Stomach (tissue), 9 donors: ENCODE data around the gene CDIP1. TPM values are rescaled to one million over a fixed set of nuclear protein-coding genes. Genes with fewer than 3 reads are reported as not detected.

Experiments used
- DNase-seq, 2 donors: peaks; one replicate each; pipeline versions ENCODE4 v3.0.0 to v3.0.0-alpha.2; 2013 to 2019
- H3K27ac ChIP-seq, 5 donors: fragments of 200-600 bp in 4 of 5; sonication (generic) in 4 of 5; one replicate each; pipeline ENCODE4 v1.5.1; 2013 to 2019; ENCODE audit warnings: mild to moderate bottlenecking in 1 of 5, moderate library complexity in 1 of 5
- H3K27me3 ChIP-seq, 3 donors: fragments of 200-600 bp; sonication (generic); one replicate each; pipeline ENCODE4 v1.5.1; 2017 to 2019; ENCODE audit warnings: mixed run types in 1 of 3
- H3K36me3 ChIP-seq, 4 donors: fragments of 200-600 bp; sonication (generic); 1 replicate in 3 of 4; 2 replicates in 1 of 4; pipeline ENCODE4 v1.5.1; 2016 to 2019
- H3K4me1 ChIP-seq, 4 donors: fragments of 200-600 bp; sonication (generic); one replicate each; pipeline ENCODE4 v1.5.1; 2016 to 2019
- H3K4me3 ChIP-seq, 4 donors: fragments of 200-600 bp; sonication (generic) in 3 of 4; one replicate each; pipeline ENCODE4 v1.5.1; 2016 to 2019; ENCODE audit warnings: mild to moderate bottlenecking in 1 of 4
- H3K9me3 ChIP-seq, 4 donors: fragments of 200-600 bp; sonication (generic); one replicate each; pipeline ENCODE4 v1.5.1; 2016 to 2019
- EP300 ChIP-seq: sonication (generic); formaldehyde crosslinking; IDR thresholded peaks from one replicate; pipeline ENCODE4 v1.6.1; 2017; ENCODE audit warnings: antibody characterized with exemption
- POLR2A ChIP-seq, 4 donors: fragments of 450-650 bp; IDR thresholded peaks; one replicate each; pipeline ENCODE4 v1.6.1; 2016; ENCODE audit warnings: antibody characterized with exemption in 4 of 4, control low read depth in 2 of 4, mild to moderate bottlenecking in 1 of 4, moderate library complexity in 1 of 4
- POLR2AphosphoS5 ChIP-seq, 3 donors: sonication (generic); formaldehyde crosslinking; IDR thresholded peaks; one replicate each; pipeline ENCODE4 v1.6.1; 2016; ENCODE audit warnings: antibody characterized with exemption in 3 of 3
- WGBS, 5 donors: extraction: QIAGEN DNeasy Blood & Tissue Kit in 3 of 5; methylation state at CpG; one replicate each; pipeline versions ENCODE4 v1.1.5 to v1.1.7; 2013 to 2018; 5-methylcytosine and 5-hydroxymethylcytosine counted together
- intact Hi-C: fragments of 100-400 bp; cut with DNase I; formaldehyde crosslinking; loops from one replicate; pipeline ENCODE4 v1.15.1; 2023; ENCODE audit warnings: low total_unique reads
- polyA plus RNA-seq, 3 donors: library from polyadenylated mRNA; stranded (reverse); fragments of 200-250 nt; gene quantifications; one replicate each; pipeline ENCODE4 v1.2.3, GENCODE V29; 2013
- total RNA-seq, 5 donors: library from RNA; depleted of rRNA; stranded (reverse); fragments of >200 nt; gene quantifications; one replicate each; pipeline versions ENCODE4 v1.1.0 to v1.2.3, GENCODE V29; 2014 to 2016
- TF ChIP-seq, protein P1 (sequence below), 7 experiments: fragments of 450-650 bp in 4 of 7; fragments of 200-600 bp in 3 of 7; sonication (generic) in 3 of 7; IDR thresholded peaks; one replicate each; pipeline ENCODE4 v1.5.1; 2016 to 2019; ENCODE audit warnings: antibody characterized with exemption in 7 of 7, control low read depth in 2 of 7, mild to moderate bottlenecking in 1 of 7
- donor health status: healthy with polysubstance abuse.
- donor health status: Bipolar disorder and iron deficiency.
- donor health status: healthy.

CDIP1 gene
- total and polyA plus RNA-seq, 8 donors = 2.9 to 36.5 (median 12.2) TPM

DNA sequence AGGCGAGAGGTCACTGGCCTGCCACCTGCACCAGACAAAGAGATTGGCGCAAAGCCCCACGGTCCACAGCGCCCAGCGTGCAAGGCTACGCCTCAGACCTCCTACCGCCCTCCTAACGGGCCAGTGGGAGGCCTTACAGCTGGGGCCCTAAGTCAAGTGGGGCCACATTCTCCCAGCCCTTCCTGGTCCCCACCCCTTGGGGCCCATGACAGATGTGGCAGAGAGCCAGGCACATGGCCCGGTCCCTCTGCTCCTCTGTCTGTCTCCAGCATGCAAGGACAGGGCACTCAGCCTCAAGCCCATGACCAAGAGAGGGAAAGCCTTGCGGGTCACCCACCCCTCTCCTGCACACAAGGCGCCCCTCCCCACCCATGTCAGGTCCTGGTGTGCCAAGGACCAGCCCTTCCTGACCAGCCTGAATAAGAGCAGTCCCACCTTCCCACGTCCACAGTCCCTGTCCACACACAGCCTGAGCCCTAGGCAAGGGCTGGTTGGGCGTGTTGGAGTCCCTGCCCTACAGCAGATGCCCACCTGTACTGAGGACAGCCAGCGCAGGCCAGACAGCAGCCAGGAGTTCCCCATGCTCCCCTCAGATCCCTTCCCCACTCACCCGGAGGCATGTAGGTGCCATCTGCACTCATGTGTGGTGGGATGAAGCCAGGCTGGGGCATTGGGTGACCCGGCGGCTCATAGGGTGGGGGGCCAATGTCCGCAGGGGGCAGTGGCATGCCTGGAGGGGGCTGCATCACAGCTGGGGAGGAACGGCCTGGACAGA lies 25.3 kb downstream of the CDIP1 start:
- DNase-seq = no peak
- H3K4me1 ChIP-seq = peaks cover 29 to 84% (median 50%) of the 10 kb centered on the region in 4 donors
- 66 to 82% (median 75%) methylated on average over 15 to 19 of the region's 19 CpGs for WGBS, 5 donors
- no peaks in the 10 kb centered on the region for H3K9me3 ChIP-seq
- no peaks in the 10 kb centered on the region for H3K27me3 ChIP-seq
- intact Hi-C loops = no loop called here
- peak overlapping the region in 3 of 5 donors; percentile 73 to 82 (median 75) for H3K27ac ChIP-seq
- TF ChIP-seq, protein P1, sequence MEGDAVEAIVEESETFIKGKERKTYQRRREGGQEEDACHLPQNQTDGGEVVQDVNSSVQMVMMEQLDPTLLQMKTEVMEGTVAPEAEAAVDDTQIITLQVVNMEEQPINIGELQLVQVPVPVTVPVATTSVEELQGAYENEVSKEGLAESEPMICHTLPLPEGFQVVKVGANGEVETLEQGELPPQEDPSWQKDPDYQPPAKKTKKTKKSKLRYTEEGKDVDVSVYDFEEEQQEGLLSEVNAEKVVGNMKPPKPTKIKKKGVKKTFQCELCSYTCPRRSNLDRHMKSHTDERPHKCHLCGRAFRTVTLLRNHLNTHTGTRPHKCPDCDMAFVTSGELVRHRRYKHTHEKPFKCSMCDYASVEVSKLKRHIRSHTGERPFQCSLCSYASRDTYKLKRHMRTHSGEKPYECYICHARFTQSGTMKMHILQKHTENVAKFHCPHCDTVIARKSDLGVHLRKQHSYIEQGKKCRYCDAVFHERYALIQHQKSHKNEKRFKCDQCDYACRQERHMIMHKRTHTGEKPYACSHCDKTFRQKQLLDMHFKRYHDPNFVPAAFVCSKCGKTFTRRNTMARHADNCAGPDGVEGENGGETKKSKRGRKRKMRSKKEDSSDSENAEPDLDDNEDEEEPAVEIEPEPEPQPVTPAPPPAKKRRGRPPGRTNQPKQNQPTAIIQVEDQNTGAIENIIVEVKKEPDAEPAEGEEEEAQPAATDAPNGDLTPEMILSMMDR (IDR thresholded peaks at IDR 0.05) = no peak
- TF ChIP-seq POLR2A (IDR thresholded peaks at IDR 0.05) (no peak), EP300 (no peak), POLR2AphosphoS5 (IDR thresholded peaks at IDR 0.05) (no peak)
- H3K36me3 ChIP-seq = peaks cover 48 to 62% (median 61%) of the 10 kb centered on the region in 4 donors
- H3K4me3 ChIP-seq = no peak overlapping the region

DNA sequence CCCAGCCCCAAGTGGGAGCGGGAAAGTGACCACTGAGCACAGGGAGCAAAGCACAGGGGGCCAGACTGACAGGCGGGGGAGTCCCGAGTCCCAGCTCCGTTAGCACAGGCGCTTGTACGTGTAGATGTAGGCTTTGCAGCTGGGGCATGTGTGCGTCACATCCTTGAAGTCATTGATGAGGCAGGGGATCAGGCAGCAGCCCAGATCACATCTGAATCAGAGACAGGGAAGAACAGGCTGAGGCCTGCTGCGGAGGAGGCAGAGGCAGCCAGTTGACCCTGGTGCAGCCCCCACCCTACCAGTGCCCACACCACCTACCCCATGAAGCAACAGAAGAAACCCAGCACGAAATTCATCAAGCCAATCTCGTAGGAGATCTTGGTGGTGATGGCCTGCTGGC lies 26.1 kb downstream of the CDIP1 start:
- TF ChIP-seq EP300 = no peak
- no peak for TF ChIP-seq POLR2A (IDR thresholded peaks at IDR 0.05)
- TF ChIP-seq POLR2AphosphoS5 (IDR thresholded peaks at IDR 0.05) = no peak
- TF ChIP-seq, protein P1 (IDR thresholded peaks at IDR 0.05) = no peak
- intact Hi-C loops = no loop called here
- H3K27me3 ChIP-seq = no peaks in the 10 kb centered on the region
- H3K4me1 ChIP-seq = peaks cover 29 to 77% (median 50%) of the 10 kb centered on the region in 4 donors
- no peaks in the 10 kb centered on the region for H3K9me3 ChIP-seq
- peaks cover 56 to 70% (median 69%) of the 10 kb centered on the region in 4 donors for H3K36me3 ChIP-seq
- H3K27ac ChIP-seq = peak overlapping the region in 3 of 5 donors; percentile 1 to 82 (median 75)
- no peak for DNase-seq
- 79 to 90% (median 84%) methylated on average over 5 to 10 of the region's 10 CpGs for WGBS, 5 donors
- no peak overlapping the region for H3K4me3 ChIP-seq

DNA sequence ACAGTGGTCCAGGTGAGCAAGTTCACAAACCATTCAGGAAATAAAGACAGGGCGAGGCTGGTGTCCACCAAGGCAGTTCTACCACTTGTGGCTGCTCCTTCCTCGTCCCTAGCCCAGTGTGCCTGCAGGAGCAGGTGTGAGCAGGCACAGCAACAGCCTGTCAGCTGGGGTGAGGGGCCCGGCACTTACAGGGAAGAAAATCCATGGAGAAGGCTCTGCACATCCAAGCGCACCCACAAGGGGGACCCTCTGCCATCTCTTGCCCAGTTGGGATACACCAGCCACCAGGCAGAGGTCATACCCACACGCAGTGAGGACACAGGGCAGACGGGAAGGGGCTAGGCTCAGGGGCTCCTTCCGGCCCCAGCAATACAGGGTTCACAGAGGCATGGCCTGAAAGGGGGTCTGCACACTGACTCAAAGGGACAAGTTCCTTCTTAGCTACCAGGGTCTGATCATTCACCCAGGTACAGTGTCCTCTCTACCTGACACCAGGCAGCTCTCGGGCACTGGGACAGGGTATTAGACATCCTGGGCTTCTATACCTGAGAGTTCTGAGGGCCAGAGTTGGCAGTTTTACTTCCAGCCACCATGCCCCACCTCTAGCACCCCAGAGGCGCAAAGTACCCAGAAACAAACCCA lies 27.0 kb downstream of the CDIP1 start:
- TF ChIP-seq, protein P1 (IDR thresholded peaks at IDR 0.05) = peak in 5 of 7 experiments; percentile 41 to 59 (median 54)
- TF ChIP-seq POLR2AphosphoS5 (IDR thresholded peaks at IDR 0.05) (peak in 1 of 3 donors; percentile 45), EP300 (no peak), POLR2A (IDR thresholded peaks at IDR 0.05) (no peak)
- 46 to 90% (median 56%) methylated on average over 2 to 9 of the region's 9 CpGs for WGBS, 5 donors
- H3K27me3 ChIP-seq = no peaks in the 10 kb centered on the region
- peaks cover 63 to 79% (median 77%) of the 10 kb centered on the region in 4 donors for H3K36me3 ChIP-seq
- peak; percentile 73 to 84 for DNase-seq
- no peaks in the 10 kb centered on the region for H3K9me3 ChIP-seq
- H3K4me1 ChIP-seq = peaks cover 29 to 72% (median 50%) of the 10 kb centered on the region in 4 donors
- H3K27ac ChIP-seq = peak overlapping the region; percentile 1 to 75 (median 52)
- no peak overlapping the region for H3K4me3 ChIP-seq
- intact Hi-C loops = no loop called here

DNA sequence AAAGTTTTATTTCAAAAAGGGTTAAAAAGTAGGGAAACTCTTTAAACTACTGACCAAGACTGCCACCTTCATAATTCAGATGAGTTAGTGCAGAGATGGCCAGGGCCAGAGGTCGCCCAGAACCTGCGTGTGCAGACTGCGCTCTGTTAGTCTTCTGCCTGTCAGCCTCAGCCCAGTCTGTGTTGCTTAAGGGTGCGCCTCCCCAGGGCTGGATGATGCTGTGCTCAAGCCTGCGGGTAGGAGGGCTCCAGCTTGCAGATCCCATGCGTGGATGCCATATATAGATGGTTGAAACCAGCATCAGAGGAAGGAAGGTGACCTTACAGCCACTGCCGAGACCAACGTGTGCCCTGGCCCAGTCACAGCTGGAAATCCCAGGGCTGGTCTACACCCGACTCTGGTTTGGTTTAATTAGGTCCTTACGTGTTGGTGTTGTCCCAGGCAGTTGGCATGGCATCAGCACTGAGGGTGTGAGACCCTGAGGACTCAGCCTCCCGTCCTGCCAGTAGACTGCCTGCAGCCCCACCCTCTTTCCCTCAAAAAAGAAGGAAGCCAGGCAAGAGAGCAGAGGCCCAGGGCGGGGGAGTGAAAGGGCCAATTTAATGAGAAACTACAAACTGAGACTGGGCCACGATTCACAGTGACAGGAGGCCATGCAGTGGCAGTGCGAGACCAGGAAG lies 27.7 kb downstream of the CDIP1 start:
- peaks cover 34 to 72% (median 54%) of the 10 kb centered on the region in 4 donors for H3K4me1 ChIP-seq
- no peaks in the 10 kb centered on the region for H3K27me3 ChIP-seq
- H3K27ac ChIP-seq = peak overlapping the region; percentile 1 to 75 (median 52)
- TF ChIP-seq EP300 = no peak
- TF ChIP-seq, protein P1 (IDR thresholded peaks at IDR 0.05) = no peak
- TF ChIP-seq POLR2AphosphoS5 (IDR thresholded peaks at IDR 0.05) = no peak
- TF ChIP-seq POLR2A (IDR thresholded peaks at IDR 0.05) = no peak
- H3K4me3 ChIP-seq = no peak overlapping the region
- WGBS, 5 donors = 40 to 66% (median 54%) methylated on average over 13 to 14 of the region's 14 CpGs
- no peaks in the 10 kb centered on the region for H3K9me3 ChIP-seq
- intact Hi-C loops = no loop called here
- peaks cover 63 to 85% (median 79%) of the 10 kb centered on the region in 4 donors for H3K36me3 ChIP-seq
- peak in 1 of 2 donors; percentile 39 for DNase-seq
